Left hindlimb (tissue), 1 donor: Measurements from ENCODE around the gene RAET1G.
"Not testable (repeated sequence)": the region's sequence is repeated elsewhere in the genome, so short reads cannot be mapped to it uniquely, and the experiment has no call there.

Experiments
- DNase-seq: peaks from one replicate; pipeline ENCODE4 v3.0.0-alpha.2; 2018

Gene RAET1G

DNA sequence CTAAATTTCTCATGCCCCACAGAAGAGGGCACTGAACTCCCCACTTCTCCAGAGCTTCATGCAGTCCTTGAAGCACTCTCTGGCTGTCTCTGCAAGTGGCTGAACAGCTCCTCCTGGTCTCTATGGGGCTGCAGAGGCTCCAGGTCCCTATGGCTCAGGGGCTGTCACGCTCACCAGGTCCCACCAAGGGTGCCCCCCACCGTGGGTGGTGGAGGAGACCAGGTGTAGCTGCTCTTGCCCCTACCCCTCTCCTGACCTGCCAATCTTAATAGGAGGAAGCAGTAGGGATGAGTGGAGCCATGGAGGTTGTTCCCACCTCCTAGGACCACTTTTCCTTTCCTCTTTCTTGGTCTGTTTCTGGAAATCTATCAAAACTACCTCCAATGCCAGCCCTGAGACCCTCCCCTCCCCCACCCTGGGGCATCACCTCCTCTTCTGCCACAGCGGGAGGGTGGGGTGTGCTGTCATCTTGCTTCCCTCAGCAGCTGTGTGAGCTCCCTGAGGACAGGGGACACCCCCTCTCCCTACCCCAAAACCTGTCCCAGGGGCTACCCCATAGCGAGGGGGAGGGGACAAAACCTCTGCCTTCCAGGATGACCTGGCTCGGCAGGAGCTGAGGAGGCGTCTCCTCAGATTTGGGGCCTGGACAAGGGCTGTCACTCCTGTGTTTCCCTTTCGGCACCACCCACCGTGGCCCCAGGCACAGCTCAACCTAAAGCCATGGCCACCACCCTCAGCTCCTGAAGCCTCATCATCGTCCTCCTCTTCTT, 13.0 kb downstream of the RAET1G start:
- DNase-seq, result no peak

DNA sequence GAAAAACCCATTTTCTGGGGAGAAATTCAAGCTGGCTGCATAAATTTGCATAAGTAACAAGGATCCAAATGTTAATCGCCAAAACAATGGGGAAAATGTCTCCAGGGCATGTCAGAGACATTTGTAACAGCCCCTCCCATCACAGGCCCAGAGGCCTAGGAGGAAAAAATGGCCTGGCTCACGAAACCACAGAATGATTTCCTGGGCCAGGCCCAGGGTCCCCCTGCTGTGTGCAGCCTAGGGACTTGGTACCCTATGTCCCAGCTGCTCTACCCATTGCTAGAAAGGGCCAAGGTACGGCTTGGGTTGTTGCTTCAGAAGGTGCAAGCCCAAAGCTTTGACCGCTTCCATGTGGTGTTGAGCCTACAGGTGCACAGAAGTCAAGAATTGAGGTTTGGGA, 14.4 kb downstream of the RAET1G start:
- not testable (repeated sequence) for DNase-seq

DNA sequence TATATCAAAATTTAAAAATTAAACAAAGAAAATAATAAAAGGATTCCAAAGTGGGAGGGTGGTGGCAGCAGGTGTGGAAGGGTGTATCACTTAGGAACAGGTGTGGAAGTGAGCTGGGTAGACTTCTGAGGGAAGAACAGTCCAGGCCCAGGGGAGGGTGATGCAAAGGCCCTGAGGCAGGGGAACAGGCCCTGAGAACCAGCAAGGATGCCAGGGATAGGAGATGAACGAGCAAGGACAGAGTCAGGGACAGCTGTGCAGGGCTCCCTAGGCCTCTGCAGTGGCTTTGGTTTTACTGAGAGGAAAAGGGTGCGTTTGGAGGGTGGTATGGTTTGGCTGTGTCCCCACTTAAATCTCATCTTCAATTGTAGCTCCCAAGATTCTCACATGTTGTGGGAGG, 15.6 kb downstream of the RAET1G start:
- no peak for DNase-seq

DNA sequence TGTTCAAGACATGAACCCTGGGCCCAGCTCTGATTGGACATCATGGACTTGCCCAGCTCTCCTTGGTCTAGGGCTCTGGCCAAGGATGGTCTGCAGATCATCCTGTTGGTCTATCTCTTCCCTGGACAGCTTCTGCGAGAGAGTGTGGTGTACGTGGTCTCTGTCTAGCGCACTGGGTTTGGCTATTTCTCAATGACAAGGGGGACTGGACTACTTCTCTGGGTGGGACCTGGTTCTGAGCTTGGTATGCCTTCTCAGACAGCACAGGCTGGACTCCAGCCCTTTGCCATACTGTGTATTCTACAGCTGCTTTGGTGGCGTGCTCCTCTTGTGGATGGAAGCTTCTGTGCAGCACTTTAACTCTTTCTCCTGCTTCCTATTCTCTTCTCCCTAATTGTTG, 16.5 kb downstream of the RAET1G start:
- no peak for DNase-seq

DNA sequence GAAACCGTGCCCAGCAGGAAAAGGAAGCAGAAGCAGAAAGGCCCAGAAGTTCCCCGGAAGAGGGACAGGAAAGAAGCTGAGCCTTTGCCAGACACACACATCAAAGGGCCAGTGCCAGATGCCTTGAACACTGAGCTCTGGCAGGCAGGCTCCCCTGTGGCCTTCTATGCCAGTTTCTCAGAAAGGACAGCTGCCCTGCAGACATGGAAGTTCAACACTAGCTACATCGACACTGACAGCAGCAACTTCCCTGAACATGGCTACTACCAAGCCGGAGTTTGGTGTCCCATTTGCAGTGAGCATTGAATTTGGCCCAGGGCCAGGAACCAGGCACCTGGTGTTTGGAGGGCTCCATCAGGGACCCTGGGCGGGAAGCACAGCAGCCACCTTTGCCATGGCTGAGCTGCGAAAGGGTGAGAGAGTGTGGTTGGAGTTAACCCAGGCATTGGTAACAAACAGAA, 17.0 kb downstream of the RAET1G start:
- no peak for DNase-seq

DNA sequence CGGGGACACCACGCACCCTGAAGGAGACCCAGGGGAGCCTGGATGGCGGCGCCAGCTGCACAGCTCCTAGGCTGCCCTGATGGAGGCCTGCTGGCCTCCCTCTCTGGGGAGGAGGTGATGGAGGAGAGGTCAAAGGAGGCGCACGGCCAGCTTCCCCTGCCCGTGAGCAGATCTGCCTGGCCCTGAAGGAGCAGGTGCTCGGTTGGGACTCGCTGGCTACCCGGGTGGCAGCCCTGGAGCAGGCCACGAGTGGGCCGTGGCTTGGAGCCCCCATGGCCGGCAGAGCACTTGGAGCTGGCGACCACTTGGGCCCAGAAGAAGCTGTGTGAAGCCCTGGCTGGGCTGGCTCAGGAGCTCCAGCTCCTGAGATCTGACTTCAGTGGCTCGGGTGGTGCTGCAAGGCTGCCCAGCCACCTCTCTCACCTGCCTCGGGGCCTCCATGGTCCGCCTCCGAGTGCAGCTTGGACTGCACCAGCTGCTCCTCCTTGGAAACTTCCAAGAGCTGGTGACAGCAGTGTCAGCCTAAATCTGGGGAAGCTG, 17.5 kb downstream of the RAET1G start:
- no peak for DNase-seq

DNA sequence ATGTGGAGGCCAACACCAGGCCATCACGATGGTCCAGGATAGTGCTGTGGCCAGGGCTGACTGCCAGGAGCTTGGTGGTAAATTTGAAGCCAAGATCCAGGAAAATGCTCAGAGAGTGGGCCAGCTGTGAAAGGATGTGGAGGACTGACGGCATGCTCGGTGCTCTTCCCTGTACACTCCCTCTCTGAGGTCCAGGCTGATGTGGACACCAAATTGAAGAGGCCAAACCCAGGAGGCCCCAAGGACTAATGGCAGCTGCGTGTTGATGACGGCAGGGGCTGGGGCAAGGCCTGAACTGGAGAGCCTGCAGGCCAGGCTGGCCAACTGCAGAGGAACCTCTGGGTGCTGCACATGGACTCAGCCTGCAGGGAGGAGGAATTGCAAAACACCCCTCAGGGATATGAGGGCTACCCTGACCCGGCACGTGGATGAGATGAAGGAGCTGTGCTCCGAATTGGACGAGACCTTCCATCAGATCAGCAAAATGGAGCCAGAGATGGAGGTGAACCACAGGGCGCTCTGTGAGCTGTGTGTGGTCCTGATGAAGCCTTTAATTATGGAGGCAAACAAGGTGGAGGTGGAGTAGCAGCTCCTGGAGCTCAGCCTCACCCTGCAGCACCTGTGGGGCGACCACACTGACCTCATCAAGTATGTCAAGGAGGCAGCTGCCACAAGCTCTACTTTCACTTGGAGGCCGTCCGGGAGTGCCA, 18.1 kb downstream of the RAET1G start:
- no peak for DNase-seq

DNA sequence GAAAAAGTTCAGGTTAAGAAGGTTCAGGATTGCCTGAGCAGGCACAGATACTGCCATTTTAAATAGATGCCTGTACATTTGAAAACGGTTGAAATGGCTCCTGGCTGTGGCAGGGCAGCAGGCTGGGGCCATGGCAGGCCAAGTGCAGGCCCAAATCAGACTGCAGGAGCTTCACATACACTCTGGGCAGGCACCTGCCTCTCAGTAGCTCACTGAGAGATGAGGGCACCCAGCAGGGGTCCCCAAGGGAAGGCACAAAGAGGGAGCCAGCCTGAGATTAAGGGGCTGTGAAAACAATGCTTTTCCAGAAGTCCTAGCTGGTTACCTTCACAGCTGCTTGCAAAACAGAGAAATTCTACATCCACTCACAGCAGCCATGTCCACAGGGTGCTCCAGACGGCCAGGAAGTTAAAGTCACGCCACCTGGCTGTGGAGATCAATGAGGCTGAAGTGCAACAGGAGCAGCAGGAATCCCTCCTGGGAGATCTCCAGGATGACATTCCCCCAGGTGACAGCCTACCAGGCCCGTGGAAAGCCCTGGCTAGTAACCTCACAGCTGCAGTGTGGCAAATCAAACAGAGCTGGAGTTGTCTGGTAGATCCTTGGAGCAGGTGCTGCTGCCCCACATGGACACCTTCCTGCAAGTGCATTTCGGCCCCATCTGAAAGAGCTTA, 18.8 kb downstream of the RAET1G start:
- no peak for DNase-seq

DNA sequence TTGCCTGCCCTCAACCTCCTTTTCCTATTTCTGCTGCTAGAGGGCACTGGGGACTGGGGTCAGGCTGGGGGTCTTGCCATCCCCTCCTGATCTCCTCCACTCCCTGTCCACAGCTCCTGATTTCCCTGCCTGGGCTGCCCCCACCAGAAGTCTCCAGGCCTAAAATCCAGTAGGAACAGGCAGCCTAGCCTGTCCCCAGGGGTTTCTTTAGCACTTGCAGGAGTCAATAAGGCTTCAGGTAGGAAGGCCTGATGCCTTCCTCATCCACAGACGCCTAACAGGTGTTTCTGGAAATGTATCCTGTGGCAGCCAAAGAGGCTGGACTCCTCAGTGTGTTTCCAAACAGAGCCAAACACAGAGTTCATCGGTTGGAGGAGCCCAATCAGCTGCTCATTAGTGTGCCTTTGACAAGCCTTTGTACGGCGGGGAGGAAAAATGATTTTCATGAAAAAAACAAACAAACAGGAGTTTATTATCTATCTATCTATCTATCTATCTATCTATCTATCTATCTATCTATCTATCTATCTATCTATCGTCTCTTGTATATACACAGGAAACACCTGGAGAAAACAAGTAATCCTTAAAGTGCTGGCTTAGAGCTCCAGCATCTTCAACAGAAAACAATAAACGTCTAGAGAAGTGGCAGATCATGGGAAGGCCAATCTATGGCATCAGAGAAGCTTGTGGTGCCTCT, 21.3 kb downstream of the RAET1G start:
- DNase-seq, result no peak

DNA sequence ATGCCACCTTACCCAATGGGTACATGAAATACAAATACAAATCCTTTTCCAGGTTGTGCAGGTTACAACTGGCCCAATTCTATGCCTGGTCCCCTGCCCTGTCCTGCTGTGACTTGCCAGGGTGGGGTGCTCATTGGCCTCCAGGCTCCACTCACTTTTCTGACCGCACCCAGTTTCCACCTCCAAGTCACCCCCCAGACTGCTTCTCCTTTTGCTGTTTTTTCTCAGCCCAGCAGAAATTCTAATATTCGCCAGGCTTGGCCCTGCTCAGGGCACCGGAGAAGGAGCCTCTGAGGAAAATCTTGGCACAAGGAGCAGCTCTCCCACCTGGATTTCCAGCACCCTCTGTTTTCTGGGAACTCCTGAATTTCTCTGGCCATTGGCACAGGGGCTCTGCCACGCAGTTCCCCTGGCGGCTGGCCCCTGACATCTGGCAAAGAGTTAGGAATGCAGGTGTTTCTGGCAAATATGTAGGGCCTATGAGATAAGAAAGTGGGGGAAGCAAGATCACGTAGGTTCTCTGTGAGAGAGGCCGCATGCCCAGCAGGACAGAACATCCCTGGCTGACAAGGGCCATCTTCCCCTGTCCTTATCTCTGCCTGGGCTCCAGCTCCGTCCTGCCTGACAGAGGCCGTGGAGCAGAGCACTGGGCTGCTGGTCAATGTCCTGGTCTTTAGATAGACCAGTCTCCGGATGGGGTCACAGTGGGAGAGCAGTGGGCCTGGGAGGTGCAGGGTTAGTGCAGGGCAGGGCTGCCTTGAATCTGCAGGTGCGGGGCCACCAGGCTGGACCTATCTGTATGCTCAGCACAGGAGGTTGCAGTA, 22.1 kb downstream of the RAET1G start:
- DNase-seq, result no peak

DNA sequence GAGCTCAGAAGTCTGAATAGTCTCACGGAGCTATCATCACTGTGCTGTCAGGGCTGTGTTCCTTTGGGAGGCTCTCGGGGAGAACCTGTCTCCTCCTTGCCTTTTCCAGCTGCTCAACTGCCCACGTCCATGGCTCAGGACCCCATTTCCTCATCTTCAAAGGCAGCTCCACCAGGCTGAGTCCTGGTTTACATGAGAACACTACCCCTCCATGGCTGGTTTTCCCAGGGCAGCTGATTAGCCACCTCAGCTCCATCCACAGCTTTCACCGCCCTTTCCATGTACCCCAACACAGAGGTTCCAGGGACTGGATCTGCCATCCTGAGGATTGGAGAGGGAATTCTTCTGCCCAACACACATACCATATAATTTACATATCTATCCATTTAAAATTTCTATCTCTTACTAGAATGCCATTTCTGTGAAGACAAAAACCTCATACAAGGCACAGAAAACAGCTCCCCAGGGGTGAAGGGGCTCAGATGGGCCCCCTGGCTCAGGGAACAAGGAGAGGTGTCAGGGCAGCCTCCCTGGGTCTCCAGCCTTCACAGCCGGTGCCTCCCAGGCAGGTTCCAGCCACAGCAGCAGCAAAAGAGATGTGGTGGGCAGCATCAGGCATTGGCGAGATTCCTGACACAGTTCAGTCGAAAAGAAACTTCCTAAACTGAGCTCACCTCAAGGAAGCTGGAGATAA, 22.8 kb downstream of the RAET1G start:
- DNase-seq, result no peak

DNA sequence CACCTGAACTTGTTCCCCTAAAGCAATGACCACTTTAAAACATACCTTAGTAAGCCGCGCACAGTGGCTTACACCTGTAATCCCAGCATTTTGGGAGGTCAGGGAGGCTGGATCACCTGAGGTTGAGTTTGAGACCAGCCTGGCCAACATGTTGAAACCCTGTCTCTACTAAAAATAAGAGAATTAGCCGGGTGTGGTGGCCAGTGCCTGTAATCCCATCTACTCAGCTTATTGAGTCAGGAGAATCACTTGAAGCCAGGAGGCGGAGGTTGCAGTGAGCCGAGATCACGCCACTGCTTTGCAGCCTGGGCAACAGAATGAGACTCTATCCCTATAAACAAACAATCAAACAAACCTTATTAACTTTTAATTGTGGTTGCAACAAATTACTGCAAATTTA, 23.4 kb downstream of the RAET1G start:
- DNase-seq, result no peak

DNA sequence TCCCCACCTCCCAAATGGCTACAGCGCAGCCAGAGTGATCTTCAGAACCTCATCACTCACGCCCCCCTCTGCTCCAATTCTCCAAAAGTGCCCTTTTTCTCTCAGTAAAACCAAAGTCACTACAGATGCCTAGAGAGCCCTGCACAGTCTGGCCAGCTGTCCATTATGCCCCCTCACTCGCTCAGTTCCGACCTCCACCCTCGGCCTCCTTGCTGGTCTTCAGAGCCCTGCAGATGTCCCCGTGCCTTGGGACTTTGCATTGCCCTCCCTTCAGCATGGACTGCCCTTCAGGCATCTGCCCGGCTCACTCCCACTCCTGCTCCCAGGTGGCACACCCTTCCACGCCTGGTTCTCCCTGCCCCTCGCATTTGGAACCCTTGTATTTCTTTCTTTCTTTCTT, 24.0 kb downstream of the RAET1G start:
- DNase-seq, result no peak

DNA sequence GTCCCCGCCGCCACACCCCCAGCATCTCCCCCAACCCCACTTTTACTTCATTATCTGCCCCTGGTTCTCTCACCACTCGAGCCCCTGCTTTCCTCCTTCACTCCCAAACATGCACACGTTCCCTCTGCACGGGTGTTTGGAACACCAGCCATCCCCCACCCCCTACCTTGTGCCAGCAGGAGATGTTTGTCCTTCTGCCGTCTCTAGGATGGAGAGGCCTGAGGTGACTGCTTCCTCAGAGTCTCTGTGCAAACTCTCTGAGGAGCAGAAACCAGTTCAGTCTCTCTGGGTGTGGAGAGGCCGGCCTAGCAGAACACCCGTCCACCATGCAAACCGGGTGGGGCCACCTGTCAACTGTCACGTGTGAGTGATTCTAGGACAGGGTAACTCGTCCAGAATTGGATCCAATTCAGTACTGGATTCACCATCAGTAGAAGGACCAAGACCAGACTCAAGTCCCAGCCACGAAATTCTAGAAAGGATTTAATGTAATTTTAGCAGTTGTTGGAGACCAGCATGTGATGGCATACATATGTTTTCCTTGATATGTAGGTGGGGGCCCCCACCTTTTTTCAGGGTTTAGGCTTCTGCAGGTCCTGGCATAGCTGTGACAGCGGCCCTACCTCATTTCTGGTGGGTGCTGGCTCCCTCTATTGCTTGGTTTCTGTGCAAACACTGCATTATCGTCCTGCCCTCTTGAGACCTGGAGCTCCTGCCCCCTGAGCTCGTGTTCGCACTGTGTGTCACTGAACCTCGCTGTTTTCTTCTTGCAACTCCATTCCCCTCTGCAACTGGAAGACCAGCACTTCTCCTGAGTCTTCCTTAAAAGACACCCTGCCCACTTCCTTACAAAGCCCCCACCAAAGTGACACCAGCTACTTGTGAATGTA, 24.8 kb downstream of the RAET1G start, which contains the start of gene RAET1E:
TSS of gene RAET1E (minus strand) at position 259 of the 890 bp plus-strand sequence. CDS start 7,212 bp downstream, outside the sequence.
- no peak for DNase-seq

DNA sequence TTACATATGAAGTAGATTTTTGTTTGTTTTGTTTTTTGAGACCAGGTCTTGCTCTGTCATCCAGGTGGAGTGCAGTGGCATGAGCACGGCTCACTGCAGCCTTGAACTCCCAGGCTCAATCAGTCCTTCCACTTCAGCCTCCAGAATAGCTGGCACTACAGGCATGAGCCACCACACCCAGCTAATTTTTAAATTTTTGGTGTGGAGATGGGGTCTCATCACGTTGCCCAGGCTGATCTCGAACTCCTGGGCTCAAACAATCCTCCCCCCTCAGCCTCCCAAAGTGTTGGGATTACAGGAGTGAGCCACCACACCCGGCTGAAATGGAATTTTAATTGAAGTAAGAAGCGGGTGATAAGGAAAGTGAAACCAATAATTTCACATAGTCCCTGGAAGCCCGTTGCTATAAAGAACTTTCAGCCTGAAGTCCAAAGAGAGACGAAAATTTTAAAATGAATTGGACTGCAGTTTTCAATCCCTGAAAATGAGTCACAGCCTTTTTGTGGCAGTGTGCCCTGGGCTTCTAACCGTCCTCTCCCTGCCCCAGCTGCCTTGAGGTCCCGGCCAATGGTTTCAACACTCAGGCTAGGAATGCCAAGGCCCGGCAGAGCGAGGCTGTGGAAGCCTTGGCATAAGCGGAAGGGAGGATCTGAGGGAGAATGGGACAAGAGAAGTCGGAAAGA, 25.8 kb downstream of the RAET1G start:
- peak; percentile 69 for DNase-seq

DNA sequence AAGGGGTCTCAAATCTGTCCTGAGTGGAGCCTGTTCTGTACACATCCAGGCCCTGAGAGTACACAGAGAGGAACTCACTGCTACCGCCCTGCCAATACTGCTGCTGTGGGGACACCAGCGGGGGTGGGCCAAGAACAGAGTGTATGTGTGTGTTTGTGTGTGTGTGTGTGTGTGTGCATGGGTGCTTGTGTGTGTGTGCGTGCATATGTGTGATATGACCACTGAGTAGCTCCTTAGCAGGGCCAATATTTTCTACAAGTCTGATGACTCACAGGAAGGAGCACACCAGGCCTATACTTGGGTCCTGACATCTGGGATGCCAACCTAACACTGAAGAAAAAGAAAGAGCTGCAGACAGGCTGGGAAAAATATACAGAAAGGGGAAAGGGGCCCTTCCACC, 26.4 kb downstream of the RAET1G start:
- no peak for DNase-seq

DNA sequence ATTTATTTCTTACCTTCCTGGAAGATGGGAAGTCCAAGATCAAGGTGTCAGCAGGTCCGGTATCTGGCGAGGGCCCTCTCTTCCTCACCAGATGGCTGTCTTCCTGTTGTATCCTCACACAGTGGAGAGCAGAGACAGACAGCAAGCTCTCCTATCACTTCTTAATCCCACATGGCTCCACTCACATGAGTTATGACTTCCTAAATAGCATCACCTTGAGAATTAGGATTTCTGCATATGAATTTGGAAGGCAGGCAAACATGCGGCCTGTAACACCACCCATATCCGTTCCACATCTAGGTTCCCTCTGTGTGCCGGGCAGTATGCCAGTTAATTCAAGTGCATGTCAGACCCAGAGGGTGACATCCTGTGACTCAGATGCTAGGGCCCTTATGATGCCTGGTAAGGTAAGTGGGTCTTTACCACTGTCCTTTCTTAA, 27.1 kb downstream of the RAET1G start:
- no peak for DNase-seq

DNA sequence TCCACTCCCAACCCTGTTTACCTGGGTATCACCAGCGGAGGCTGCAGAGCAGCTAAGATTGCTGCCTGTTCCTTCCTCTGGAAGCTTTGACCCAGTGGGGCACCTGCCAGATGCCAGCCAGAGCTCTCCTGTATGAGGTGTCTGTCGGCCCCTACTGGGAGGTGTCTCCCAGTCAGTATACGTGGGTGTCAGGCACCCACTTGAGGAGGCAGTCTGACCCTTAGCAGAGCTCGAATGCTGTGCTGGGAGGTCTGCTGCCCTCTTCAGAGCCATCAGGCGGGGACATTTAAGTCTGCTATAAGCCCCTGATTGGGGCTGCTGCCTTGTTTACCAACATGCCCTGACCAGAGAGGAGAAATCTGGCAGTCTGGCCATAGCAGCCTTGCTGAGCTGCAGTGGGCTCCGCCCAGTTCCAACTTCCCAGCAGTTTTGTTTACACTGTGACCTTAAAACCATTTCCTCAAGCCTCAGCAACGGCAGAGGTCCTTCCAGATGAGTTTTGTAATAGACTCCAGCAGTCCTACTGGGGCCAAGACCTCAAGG, 27.8 kb downstream of the RAET1G start:
- peak; percentile 53 for DNase-seq

DNA sequence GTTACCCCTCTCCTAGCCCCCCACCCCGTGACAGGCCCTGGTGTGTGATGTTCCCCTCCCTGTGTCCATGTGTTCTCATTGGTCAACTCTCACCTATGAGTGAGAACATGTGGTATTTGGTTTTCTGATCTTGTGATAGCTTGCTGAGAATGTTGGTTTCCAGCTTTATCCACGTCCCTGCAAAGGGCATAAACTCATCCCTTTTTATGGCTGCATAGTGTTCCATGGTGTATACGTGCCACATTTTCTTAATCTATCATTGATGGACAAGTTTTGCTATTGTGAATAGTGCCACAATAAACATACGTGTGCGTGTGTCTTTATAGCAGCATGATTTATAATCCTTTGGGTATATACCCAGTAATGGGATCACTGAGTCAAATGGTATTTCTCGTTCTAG, 31.1 kb downstream of the RAET1G start:
- not testable (repeated sequence) for DNase-seq
